ENCODE data around the gene OSGEP. TPM values are rescaled to one million over a fixed set of nuclear protein-coding genes. Genes with fewer than 3 reads are reported as not detected.

OSGEP gene
- total RNA-seq, 1 donor from 2014 or later, result 24.6 TPM

GRCh38 chr14:20400589-20400964, 54.0 kb downstream of the OSGEP start:
- TF ChIP-seq CTCF (conservative IDR thresholded peaks at IDR 0.05; ENCODE audit: low read depth, low read length), result no peak
- H3K4me3 ChIP-seq (ENCODE audit: low read depth, low read length), result no peak overlapping the region
- no peak for DNase-seq (ENCODE audit: low read depth)

- no peak for TF ChIP-seq CTCF (conservative IDR thresholded peaks at IDR 0.05; ENCODE audit: low read depth, low read length)
- no peak for DNase-seq (ENCODE audit: low read depth)
- no peak overlapping the region for H3K4me3 ChIP-seq (ENCODE audit: low read depth, low read length)
These were observed 57.1 kb downstream of the OSGEP start for GRCh38 chr14:20397511-20397910.

Other genes starting within 250 kb of the OSGEP start
- not detected in 2 replicates for gene OR11H6, start 231.1 kb downstream of the OSGEP start, total RNA-seq
- not detected in 2 replicates for gene OR11H7, start 225.8 kb downstream of the OSGEP start, total RNA-seq
- gene OR11H4, start 215.5 kb downstream of the OSGEP start, total RNA-seq, result not detected in 2 replicates
- 4.0 and 10.2 TPM in 2 replicates for gene TTC5, start 148.9 kb downstream of the OSGEP start, total RNA-seq
- gene CCNB1IP1, start 121.5 kb downstream of the OSGEP start, total RNA-seq, result 54.8 and 68.8 TPM in 2 replicates
- 23.1 and 26.1 TPM in 2 replicates for gene PARP2, start 111.2 kb downstream of the OSGEP start, total RNA-seq
- 7.0 and 17.5 TPM in 2 replicates for gene TEP1, start 41.3 kb downstream of the OSGEP start, total RNA-seq
- gene KLHL33, start 18.6 kb downstream of the OSGEP start, total RNA-seq, result under 0.01 and 0.17 TPM in 2 replicates
- 321 and 381 TPM in 2 replicates for gene APEX1, start 414 bp upstream of the OSGEP start, total RNA-seq
- gene PIP4P1, start 6.6 kb upstream of the OSGEP start, total RNA-seq, result 16.3 and 19.1 TPM in 2 replicates
- 152 and 178 TPM in 2 replicates for gene PNP, start 14.6 kb upstream of the OSGEP start, total RNA-seq
- not detected in 2 replicates for gene RNASE10, start 50.7 kb upstream of the OSGEP start, total RNA-seq
- not detected in 2 replicates for gene RNASE9, start 106.2 kb upstream of the OSGEP start, total RNA-seq
- not detected in 2 replicates for gene RNASE11, start 133.2 kb upstream of the OSGEP start, total RNA-seq
- gene RNASE12, start 136.6 kb upstream of the OSGEP start, total RNA-seq, result not detected in 2 replicates
- not detected in 2 replicates for gene OR6S1, start 186.9 kb upstream of the OSGEP start, total RNA-seq
- 5.3 and 7.6 TPM in 2 replicates for gene RNASE4, start 229.7 kb upstream of the OSGEP start, total RNA-seq
- 1.3 and 4.8 TPM in 2 replicates for gene ANG, start 234.0 kb upstream of the OSGEP start, total RNA-seq

All from epithelial cell of proximal tubule (primary cell).